ENCODE data around the gene RNF150.

GRCh38 chr4:140930011-140930410 lies 203.3 kb downstream of the RNF150 start:
- TF ChIP-seq CTCF (IDR thresholded peaks at IDR 0.05; ENCODE audit: low read depth, low read length): no peak
- no peak for TF ChIP-seq EZH2phosphoT487 (IDR thresholded peaks at IDR 0.05; ENCODE audit: low read depth)

Measured in OCI-LY3 (cell line).